GM19372 (cell line): Measurements from ENCODE around the gene ADIRF.
"Not testable (repeated sequence)": the region's sequence is repeated elsewhere in the genome, so short reads cannot be mapped to it uniquely, and the experiment has no call there.

Source experiments
- ATAC-seq: cut with Tn5 transposase; IDR thresholded peaks from one replicate; pipeline ENCODE4 v1.9.1; 2021; ENCODE audit warnings: mild to moderate bottlenecking, low read depth, moderate library complexity; ENCODE audit not compliant: unreplicated experiment

Gene ADIRF

GRCh38 chr10:87019066-87019465 lies 50.8 kb downstream of the ADIRF start:
- ATAC-seq = not testable (repeated sequence)

GRCh38 chr10:87019504-87019903 lies 51.2 kb downstream of the ADIRF start:
- not testable (repeated sequence) for ATAC-seq

- not testable (repeated sequence) for ATAC-seq
Measured at GRCh38 chr10:87020056-87020455, 51.8 kb downstream of the ADIRF start, which contains the start of gene FAM25A. Gene FAM25A, plus strand, starts transcription at chr10:87020294. Its CDS starts 31 bp downstream, at chr10:87020325.
